ENCODE measurements around the gene TENM3. TPM values are rescaled to one million over a fixed set of nuclear protein-coding genes. Genes with fewer than 3 reads are reported as not detected.

Gene TENM3
- total RNA-seq, 4 donors from 2014 or later = 3.4 to 9.8 (median 6.9) TPM

DNA sequence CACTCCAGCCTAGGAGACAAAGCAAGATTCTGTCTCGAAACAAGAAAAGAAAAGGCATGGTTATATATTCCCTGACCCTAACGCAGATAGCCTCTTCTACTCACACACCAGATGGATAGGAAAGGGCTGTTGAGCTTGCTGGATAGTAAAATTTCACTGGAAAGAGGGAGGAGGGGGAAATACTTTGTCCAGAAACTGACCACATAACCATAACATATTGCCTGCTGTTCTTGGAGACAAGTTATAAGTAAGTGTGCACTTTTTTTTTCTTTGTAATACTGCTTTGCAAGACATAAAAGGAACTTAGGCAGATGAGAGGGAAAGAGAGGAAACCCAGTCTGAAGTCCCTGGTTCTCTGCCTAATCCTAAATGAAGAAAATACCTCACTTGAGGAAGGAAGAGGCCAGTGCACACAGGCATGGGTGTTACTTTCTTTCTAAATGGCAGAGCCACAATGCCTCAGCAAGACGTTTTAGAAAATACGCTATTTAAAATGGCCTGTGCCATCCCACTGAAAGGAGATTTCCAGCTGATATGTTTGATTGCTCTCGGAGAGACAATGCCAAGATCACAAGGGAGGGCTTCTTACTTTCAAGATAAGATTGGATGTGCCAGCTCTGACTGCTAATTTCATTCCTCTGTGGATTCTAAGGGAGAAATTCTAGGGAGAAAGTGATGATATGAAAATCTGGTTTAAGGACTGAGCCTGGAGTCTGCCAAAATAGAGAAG is 533.3 kb downstream of the TENM3 start:
- Histone ChIP-seq H3K27ac (no peak overlapping the region), H3K4me1 (no peaks in the 10 kb centered on the region), H3K36me3 (no peaks in the 10 kb centered on the region), H3K4me3 (no peak overlapping the region), H3K9me3 (no peaks in the 10 kb centered on the region), H3K27me3 (no peaks in the 10 kb centered on the region)
- TF ChIP-seq, protein P1, sequence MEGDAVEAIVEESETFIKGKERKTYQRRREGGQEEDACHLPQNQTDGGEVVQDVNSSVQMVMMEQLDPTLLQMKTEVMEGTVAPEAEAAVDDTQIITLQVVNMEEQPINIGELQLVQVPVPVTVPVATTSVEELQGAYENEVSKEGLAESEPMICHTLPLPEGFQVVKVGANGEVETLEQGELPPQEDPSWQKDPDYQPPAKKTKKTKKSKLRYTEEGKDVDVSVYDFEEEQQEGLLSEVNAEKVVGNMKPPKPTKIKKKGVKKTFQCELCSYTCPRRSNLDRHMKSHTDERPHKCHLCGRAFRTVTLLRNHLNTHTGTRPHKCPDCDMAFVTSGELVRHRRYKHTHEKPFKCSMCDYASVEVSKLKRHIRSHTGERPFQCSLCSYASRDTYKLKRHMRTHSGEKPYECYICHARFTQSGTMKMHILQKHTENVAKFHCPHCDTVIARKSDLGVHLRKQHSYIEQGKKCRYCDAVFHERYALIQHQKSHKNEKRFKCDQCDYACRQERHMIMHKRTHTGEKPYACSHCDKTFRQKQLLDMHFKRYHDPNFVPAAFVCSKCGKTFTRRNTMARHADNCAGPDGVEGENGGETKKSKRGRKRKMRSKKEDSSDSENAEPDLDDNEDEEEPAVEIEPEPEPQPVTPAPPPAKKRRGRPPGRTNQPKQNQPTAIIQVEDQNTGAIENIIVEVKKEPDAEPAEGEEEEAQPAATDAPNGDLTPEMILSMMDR (IDR thresholded peaks at IDR 0.05) = no peak
- TF ChIP-seq POLR2A (IDR thresholded peaks at IDR 0.05) (no peak), POLR2AphosphoS5 (IDR thresholded peaks at IDR 0.05) (no peak), EP300 (IDR thresholded peaks at IDR 0.05; ENCODE audit: low read depth) (no peak)
- in situ Hi-C loops (cut with MboI; ENCODE audit: low pct_ligation_motif_present in 1 of 4, low pct_unique_long_range_greater_than_20kb in 1 of 4, low sequenced_read_pairs in 3 of 4) = no loop called here
- 57 to 62% methylated on average over 4 to 5 of the region's 5 CpGs for WGBS, 2 donors (ENCODE audit: low coverage in 1 of 2)
- intact Hi-C loops (cut with DNase I; ENCODE audit: low total_unique reads) = no loop called here
- DNase-seq = no peak

DNA sequence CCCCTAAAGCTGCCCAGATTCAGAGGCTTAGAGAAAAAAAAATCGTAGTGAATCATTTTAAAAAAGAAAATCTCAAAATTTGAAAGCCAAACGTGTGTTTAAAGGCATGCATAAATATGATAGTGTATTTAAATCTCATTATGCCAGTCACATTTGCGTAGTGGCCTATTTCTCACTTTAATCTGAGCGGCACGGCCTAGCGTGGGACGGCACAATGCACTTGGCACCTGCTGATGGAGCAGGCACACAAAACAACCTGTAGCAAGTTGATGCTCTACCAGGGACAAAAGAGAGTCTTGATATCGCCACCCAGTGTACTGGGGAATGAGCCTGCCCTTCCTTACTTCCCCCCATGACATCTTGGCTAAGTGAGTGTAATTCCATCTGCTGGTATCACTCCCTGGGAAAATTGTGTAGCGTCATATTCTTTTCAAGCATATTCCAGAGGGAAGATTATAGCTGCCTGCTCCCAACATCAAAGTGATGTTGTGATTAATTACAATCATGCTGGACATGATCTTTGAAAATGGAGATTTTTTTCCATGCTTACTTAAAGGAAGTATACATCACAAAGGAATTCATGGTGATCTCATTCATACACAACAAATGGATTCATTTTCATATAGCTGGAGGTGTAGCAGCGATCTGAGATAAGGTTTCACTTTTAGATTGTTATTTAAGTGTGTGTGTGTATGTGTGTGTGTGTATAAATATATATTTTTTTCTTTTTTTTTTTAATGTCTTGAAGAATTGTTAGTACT is 535.2 kb downstream of the TENM3 start:
- DNase-seq = no peak
- Histone ChIP-seq H3K9me3 (no peaks in the 10 kb centered on the region), H3K27ac (no peak overlapping the region), H3K36me3 (no peaks in the 10 kb centered on the region), H3K27me3 (no peaks in the 10 kb centered on the region), H3K4me3 (no peak overlapping the region), H3K4me1 (no peaks in the 10 kb centered on the region)
- intact Hi-C loops (cut with DNase I; ENCODE audit: low total_unique reads) = no loop called here
- no peak for TF ChIP-seq POLR2AphosphoS5 (IDR thresholded peaks at IDR 0.05)
- TF ChIP-seq, protein P1 (IDR thresholded peaks at IDR 0.05) = no peak
- no peak for TF ChIP-seq POLR2A (IDR thresholded peaks at IDR 0.05)
- TF ChIP-seq EP300 (IDR thresholded peaks at IDR 0.05; ENCODE audit: low read depth) = no peak
- in situ Hi-C loops (cut with MboI; ENCODE audit: low pct_ligation_motif_present in 1 of 4, low pct_unique_long_range_greater_than_20kb in 1 of 4, low sequenced_read_pairs in 3 of 4) = no loop called here
- 67 to 84% methylated on average over 4 to 10 of the region's 10 CpGs for WGBS, 2 donors (ENCODE audit: low coverage in 1 of 2)

DNA sequence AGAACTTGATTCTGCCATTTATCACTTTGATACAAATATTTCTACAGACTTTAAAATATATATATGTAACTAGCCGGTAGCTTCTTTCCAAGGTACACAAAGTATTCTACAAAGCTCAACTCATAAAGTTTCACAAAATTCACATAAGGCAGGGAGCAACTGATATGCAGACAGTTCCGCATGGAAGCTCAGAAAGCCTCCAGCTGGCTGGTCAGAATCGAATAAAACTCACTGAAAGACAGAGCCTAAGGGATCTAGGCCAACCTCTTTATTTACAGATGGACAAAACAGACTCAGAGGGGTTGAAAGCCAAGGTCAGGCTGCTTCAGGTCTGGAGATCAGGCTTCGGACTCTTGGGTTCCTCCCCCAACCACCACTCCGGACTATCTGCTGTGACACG is 543.8 kb downstream of the TENM3 start:
- DNase-seq = no peak
- no peaks in the 10 kb centered on the region for H3K27me3 ChIP-seq
- H3K9me3 ChIP-seq = no peaks in the 10 kb centered on the region
- H3K27ac ChIP-seq = no peak overlapping the region
- in situ Hi-C loops (cut with MboI; ENCODE audit: low pct_ligation_motif_present in 1 of 4, low pct_unique_long_range_greater_than_20kb in 1 of 4, low sequenced_read_pairs in 3 of 4) = no loop called here
- 80 to 81% methylated on average over 3 to 6 of the region's 6 CpGs for WGBS, 2 donors (ENCODE audit: low coverage in 1 of 2)
- intact Hi-C loops (cut with DNase I; ENCODE audit: low total_unique reads) = no loop called here
- H3K4me1 ChIP-seq = no peaks in the 10 kb centered on the region
- no peaks in the 10 kb centered on the region for H3K36me3 ChIP-seq
- TF ChIP-seq POLR2AphosphoS5 (IDR thresholded peaks at IDR 0.05) = no peak
- TF ChIP-seq, protein P1 (IDR thresholded peaks at IDR 0.05) = no peak
- no peak for TF ChIP-seq EP300 (IDR thresholded peaks at IDR 0.05; ENCODE audit: low read depth)
- no peak for TF ChIP-seq POLR2A (IDR thresholded peaks at IDR 0.05)
- H3K4me3 ChIP-seq = no peak overlapping the region

DNA sequence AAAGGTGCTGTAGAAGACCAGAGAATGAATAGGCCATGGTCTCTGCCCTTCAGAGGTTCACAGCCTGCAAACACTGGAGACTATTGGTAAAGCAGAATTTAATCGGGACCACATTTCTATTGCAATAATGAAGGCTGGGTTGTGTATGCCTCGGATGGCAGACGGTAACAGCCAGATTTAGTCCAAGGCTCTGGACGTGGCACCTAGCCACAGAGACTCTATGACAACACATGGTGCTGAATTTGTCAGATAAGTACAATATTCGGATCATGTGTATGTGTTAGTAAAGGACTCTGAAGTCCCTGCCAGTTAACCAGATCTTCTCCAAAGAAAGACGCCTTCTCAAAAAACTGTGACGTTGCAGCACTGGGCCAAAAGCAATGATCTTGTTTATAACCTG is 545.0 kb downstream of the TENM3 start:
- intact Hi-C loops (cut with DNase I; ENCODE audit: low total_unique reads) = no loop called here
- no peaks in the 10 kb centered on the region for H3K27me3 ChIP-seq
- no peak overlapping the region for H3K4me3 ChIP-seq
- TF ChIP-seq EP300 (IDR thresholded peaks at IDR 0.05; ENCODE audit: low read depth) = no peak
- TF ChIP-seq, protein P1 (IDR thresholded peaks at IDR 0.05) = no peak
- TF ChIP-seq POLR2AphosphoS5 (IDR thresholded peaks at IDR 0.05) = no peak
- TF ChIP-seq POLR2A (IDR thresholded peaks at IDR 0.05) = no peak
- H3K36me3 ChIP-seq = no peaks in the 10 kb centered on the region
- H3K27ac ChIP-seq = no peak overlapping the region
- 66 to 72% methylated on average over 7 of the region's 7 CpGs for WGBS, 2 donors (ENCODE audit: low coverage in 1 of 2)
- H3K4me1 ChIP-seq = no peaks in the 10 kb centered on the region
- no peak for DNase-seq
- in situ Hi-C loops (cut with MboI; ENCODE audit: low pct_ligation_motif_present in 1 of 4, low pct_unique_long_range_greater_than_20kb in 1 of 4, low sequenced_read_pairs in 3 of 4) = no loop called here
- H3K9me3 ChIP-seq = no peaks in the 10 kb centered on the region
